Lower leg skin (tissue), 4 donors: ENCODE measurements around the gene HOXB8. TPM values are rescaled to one million over a fixed set of nuclear protein-coding genes. Genes with fewer than 3 reads are reported as not detected.

Source experiments
- DNase-seq, 2 donors: peaks; one replicate each; pipeline ENCODE4 v3.0.0-alpha.2; 2019; ENCODE audit warnings: low spot score in 2 of 2
- H3K4me3 ChIP-seq: fragments of 200-600 bp; sonication (generic); 2 replicates; pipeline ENCODE4 v1.5.1; 2017; ENCODE audit warnings: mild to moderate bottlenecking, low read depth; ENCODE audit not compliant: poor library complexity, severe bottlenecking
- POLR2A ChIP-seq, 2 donors: fragments of 450-650 bp; IDR thresholded peaks; one replicate each; pipeline ENCODE4 v1.6.1; 2016 to 2017; ENCODE audit warnings: antibody characterized with exemption in 2 of 2, mild to moderate bottlenecking in 1 of 2, moderate library complexity in 1 of 2
- WGBS, 2 donors: methylation state at CpG; one replicate each; pipeline ENCODE4 v1.1.5; 2018; 5-methylcytosine and 5-hydroxymethylcytosine counted together
- intact Hi-C: fragments of 100-400 bp; cut with DNase I; formaldehyde crosslinking; loops from one replicate; pipeline ENCODE4 v1.15.0; 2023; ENCODE audit warnings: low total_unique reads
- total RNA-seq, 4 donors: library from RNA; depleted of rRNA; stranded (reverse); fragments of >200 nt; gene quantifications; one replicate each; pipeline ENCODE4 v1.1.0, GENCODE V29; 2016
- TF ChIP-seq, protein P1 (sequence below), 3 donors: fragments of 450-650 bp; IDR thresholded peaks; one replicate each; pipeline ENCODE4 v1.5.1; 2016; ENCODE audit warnings: antibody characterized with exemption in 3 of 3, mild to moderate bottlenecking in 3 of 3, moderate library complexity in 2 of 3

The HOXB8 gene
- total RNA-seq, 4 donors from 2014 or later: 1.4 TPM; not detected in 3

DNA sequence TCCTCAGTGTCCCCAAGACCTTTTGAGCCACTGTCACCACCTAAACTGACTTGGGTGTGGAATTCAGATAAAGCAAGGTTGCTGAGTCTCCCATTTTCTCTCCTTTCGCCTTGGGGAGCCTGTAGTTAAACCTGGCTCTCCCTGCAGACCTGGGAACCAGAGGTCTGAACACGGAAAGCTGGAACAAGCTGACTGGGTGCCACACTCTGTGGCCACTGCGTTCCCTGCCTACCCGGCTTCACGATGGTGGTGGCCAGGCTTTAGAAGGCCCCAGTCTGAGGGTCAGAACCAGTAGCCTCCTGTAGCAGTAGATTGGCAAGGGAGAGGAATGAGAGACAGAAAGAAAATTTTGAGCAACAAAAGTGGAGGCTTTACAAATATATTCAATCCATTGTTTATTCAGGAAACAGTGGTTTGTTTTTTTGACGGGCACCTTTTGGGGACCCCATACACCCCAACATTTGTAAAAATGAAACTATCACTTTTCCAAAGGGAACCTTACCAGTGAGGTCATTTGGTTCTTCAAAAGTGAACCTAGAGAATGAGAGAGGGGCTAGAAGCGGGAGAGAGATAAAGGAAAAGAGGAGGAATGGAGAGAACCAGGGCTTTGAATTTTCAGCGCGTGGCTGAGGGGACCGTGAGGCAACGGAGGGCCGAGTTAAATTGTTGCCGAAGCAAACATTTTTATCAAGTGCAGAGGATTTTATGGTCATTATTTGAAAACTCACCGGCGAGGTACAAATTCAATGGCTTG lies 1.8 kb upstream of the HOXB8 start:
- no peak overlapping the region for H3K4me3 ChIP-seq
- no peak for DNase-seq
- intact Hi-C loops: no loop called here
- TF ChIP-seq POLR2A (IDR thresholded peaks at IDR 0.05): no peak
- TF ChIP-seq, protein P1, sequence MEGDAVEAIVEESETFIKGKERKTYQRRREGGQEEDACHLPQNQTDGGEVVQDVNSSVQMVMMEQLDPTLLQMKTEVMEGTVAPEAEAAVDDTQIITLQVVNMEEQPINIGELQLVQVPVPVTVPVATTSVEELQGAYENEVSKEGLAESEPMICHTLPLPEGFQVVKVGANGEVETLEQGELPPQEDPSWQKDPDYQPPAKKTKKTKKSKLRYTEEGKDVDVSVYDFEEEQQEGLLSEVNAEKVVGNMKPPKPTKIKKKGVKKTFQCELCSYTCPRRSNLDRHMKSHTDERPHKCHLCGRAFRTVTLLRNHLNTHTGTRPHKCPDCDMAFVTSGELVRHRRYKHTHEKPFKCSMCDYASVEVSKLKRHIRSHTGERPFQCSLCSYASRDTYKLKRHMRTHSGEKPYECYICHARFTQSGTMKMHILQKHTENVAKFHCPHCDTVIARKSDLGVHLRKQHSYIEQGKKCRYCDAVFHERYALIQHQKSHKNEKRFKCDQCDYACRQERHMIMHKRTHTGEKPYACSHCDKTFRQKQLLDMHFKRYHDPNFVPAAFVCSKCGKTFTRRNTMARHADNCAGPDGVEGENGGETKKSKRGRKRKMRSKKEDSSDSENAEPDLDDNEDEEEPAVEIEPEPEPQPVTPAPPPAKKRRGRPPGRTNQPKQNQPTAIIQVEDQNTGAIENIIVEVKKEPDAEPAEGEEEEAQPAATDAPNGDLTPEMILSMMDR (IDR thresholded peaks at IDR 0.05): no peak
- 40 to 41% methylated on average over 15 of the region's 15 CpGs for WGBS, 2 donors

GRCh38 chr17:48615963-48616716 lies 1.0 kb upstream of the HOXB8 start:
- intact Hi-C loops: no loop called here
- WGBS, 2 donors: 38 to 50% methylated on average over 17 of the region's 17 CpGs

DNA sequence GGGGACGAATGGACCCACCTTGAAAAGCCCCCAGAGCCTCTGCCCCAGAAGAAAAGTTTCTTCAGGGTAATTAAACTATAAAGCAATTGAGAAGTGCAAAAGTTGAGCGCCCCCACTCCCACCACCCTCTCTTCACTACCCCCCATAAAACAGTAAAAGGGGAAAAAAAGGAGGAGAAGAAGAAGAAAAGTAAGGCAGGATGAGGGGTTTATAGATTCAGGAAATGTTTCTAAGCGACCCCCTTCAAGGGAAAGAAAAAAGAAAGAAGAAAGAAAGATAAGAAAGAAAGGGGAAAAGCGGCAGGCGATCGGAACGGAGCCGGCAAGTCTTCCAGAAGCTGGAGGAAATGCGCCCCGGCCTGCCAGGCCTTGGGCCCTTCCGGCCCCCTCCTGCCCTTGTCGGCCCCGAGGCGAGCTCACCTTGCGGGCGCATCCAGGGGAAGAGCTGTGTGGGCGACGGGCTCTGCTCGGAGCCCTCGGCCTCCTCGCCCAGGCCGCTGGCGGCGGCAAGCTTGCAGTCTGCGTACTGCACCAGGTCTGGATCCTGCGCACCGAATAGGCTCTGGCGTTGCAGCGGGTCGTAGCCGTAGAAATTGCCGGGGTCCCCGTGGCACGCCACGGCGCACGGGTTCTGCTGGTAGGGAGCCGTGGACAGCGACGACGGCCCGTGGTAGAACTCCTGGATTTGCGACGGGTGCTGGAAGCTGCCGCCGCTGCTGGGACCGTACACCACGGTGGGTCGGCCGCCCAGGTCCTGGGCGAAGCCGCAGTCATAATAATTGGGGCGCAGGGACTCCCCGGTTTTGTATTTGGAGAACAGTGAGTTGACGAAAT lies 1.0 kb downstream of the HOXB8 start:
- 4 to 13% methylated on average over 40 to 48 of the region's 55 CpGs for WGBS, 2 donors
- intact Hi-C loops: no loop called here
- H3K4me3 ChIP-seq: no peak overlapping the region
- TF ChIP-seq POLR2A (IDR thresholded peaks at IDR 0.05): no peak
- TF ChIP-seq, protein P1 (IDR thresholded peaks at IDR 0.05): no peak
- DNase-seq: no peak

More at GRCh38 chr17:48615963-48616716, 1.0 kb upstream of the HOXB8 start:
- DNase-seq: no peak
- TF ChIP-seq POLR2A (IDR thresholded peaks at IDR 0.05): no peak
- TF ChIP-seq, protein P1 (IDR thresholded peaks at IDR 0.05): no peak
- no peak overlapping the region for H3K4me3 ChIP-seq

- 1 to 2% methylated on average over 67 of the region's 67 CpGs for WGBS, 2 donors
- H3K4me3 ChIP-seq: peak overlapping the region; percentile 3
- intact Hi-C loops: no loop called here
- DNase-seq: peak in 1 of 2 donors; percentile 91
- TF ChIP-seq, protein P1 (IDR thresholded peaks at IDR 0.05): no peak
- no peak for TF ChIP-seq POLR2A (IDR thresholded peaks at IDR 0.05)
Measured at GRCh38 chr17:48612854-48613691, 2.0 kb downstream of the HOXB8 start.

DNA sequence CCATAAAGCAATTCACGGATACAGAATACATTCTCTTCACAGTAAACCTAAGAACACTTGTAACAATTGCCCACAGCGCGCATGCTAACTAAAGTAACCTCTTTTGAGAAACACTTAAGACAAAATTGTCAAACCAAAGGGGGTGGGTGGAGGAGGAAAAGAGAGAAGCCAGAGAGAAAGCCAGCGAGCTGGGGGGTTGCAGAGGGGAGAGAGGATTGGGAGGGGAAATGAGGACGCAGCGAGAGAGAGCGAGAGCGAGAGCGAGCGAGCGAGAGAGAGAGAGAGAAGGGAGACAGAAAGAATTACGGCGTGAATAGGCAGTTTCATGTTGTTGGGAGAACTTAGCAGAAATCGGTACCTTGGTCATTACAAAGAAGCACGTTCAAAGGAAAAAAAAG lies 2.6 kb downstream of the HOXB8 start:
- H3K4me3 ChIP-seq: no peak overlapping the region
- WGBS, 2 donors: 3 to 5% methylated on average over 15 of the region's 15 CpGs
- DNase-seq: no peak
- TF ChIP-seq, protein P1 (IDR thresholded peaks at IDR 0.05): no peak
- TF ChIP-seq POLR2A (IDR thresholded peaks at IDR 0.05): no peak
- intact Hi-C loops: no loop called here
